ENCODE results near the gene ZBTB7B.

The ZBTB7B gene

DNA sequence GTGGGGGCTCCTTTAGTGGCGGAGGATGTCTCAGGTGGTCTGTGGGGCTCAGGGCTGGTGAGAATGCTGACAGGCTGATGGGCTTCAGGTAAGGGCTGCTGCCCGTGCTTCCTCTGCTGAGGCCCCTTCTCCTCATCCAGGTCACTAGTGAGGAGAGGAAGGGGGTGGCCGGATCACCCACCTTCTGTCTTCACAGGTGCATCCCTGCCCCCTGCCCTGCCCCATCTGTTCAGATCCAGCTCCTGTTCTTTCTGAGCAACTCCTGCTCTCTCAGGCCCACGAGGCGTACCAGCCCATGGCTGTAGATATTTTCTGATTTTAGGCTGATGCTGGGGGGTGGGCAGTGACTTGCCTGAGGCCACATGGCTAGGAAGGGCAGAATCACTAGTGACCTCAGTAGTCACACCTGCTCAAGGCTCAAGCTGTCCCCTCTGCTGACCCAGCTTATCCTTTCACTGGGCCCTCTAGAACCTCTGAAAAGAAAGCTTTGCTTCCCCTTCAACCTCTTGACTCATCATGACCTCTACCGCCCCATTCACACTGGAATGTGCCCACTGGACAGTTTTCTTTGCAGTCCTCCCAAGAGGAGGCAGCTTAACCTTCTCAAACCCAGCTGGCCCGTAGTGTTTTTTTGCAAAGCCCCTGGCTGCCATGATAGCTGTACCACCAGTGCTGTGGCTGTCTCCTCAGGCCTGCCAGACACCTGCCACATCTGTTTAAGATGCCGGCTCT is 16.2 kb downstream of the ZBTB7B start:
- FAIRE-seq, result no peak

DNA sequence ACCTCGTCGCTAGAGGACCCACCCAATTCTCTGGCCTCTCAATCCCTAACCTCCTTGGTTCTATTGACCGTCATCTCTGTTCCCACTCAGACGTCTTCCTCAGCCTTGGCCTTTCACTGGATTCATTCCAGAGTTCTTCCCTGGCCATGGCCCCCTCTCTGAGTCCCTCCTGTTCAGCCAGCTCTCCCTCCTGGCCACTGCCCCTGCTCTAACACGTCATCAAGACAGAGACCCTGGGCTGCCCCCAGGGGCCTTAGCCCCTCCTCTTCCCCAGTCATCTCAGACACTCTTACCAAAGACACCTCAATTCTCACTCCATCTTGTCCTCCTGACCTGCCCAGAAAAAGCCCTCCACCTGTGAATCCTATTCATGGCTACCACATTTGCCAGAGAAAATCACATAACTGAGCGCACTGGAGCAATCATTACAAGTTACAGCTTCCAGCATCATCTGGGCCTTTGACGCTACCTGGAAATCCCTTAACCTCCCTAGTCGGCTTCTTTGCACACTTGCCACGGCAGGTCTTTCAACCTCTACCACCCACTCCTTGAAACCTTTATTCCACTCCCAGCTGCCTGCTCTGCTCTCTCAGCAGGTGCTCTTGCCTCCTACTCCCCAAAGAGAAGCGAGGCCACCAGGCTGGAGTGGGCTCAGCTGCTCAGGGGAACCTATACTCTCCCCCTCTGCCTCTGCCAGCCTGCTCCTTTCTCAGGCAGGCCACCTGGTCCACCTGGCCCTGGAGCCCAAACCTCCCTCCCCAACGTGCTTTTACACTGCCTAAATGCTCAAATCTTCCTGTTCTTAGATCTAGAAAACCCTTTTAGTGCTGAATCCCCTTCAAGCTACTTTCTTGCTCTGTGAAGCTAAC is 17.0 kb downstream of the ZBTB7B start:
- no peak for FAIRE-seq

DNA sequence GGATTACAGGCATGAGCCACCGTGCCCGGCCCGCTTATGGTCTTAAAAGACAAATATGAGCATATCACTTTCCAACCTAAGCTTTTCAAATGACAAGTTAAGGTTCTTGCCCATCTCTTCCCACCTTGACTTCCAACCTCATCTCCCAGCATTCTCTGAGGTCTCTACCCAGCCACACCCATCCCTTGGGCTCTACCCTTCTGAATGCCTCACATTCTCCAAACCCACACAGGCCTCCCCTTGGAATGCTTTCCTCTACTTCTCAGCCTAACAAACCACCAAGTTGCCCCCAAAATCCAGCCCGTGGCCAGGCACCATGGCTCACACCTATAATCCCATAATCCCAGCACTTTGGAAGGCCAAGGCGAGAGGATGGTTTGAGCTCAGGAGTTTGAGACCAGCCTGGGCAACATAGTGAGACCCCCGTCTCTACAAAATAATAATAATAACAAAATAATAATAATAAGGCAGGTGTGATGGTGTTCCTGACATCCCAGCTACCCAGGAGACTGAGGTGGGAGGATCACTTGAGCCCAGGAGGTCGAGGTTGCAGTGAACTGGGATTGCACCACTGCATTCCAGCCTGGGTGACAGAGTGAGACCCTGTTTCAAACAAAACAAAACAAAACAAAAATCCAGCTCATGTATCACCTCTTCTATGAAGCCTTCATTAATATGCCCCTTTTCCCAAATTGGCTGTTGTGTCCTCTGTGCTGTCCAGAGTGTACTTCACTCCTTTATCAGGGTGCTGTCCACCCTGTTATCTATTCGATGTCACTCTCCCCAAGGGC is 19.7 kb downstream of the ZBTB7B start:
- no peak for FAIRE-seq

DNA sequence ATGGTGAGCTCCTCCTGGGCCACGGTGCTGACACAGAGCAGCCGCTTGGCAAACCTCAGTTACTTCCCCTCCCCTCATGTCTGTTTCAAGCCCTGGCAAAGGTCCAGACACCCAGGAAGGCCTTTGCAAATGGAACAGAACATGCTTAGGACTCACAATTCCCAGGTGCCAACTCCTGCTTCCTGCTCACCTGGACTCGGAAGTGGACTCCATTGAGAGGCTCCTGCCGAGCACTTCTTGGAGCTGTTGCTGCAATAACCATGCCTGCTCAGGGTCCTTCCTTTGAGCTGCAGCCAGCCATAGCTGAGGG is 20.3 kb downstream of the ZBTB7B start:
- FAIRE-seq, result no peak

DNA sequence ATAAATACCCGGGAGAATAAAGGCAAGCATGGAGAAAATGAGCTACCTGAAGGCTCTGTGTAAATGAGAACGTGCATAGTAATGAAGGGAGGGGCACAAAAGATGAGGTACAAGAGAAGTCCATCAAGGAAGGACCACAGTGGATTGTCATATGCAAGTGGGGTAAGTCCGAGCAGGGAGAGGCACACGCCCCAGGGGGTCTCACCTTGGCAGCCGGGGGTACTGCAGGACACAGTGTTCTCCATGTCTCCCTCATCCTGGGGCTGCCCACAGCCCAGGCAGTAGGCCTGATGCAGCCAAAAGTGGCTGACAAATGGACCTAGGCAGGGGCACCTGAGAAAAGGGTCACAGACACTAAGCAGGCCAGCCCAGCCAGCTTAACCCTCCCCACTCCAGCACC is 21.0 kb downstream of the ZBTB7B start:
- no peak for FAIRE-seq

DNA sequence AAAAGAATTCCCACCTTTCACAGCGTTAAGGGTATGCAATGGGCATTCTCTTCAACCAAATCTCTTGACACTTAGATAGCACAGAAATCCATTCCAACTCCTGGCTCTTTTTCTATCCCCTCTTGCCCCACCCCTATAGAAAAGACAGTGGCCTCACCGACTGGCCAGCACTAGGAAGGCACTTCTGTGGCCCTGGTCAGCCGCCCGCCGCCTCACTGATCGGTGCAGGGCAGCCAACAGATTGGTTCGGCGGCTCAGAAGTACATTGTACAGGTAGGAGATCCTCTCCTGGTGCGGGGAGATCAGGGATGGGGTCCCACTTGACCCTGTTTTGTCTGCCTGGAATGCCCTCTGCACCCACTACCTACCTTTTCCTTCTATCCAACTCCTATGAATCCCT is 21.7 kb downstream of the ZBTB7B start:
- no peak for FAIRE-seq

DNA sequence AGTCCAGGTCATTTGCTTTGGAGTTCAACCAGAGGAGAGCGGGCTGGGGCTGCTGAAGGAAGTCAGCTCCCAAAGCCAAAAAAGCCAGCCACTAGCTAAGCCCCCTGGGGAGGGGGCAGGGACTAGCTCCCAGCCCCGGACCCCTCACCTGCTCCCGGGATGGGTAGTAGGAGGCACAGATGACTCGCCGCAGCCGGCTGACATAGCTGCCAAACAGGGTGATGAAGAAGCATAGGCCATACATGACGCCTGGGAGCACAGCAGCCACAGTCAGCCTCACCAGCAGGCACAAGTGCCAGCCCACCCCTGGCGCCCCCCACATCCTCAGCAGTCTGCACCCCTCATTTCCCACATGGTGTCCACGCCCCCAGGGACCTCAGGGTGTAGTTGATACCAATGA is 23.6 kb downstream of the ZBTB7B start:
- FAIRE-seq, result no peak

DNA sequence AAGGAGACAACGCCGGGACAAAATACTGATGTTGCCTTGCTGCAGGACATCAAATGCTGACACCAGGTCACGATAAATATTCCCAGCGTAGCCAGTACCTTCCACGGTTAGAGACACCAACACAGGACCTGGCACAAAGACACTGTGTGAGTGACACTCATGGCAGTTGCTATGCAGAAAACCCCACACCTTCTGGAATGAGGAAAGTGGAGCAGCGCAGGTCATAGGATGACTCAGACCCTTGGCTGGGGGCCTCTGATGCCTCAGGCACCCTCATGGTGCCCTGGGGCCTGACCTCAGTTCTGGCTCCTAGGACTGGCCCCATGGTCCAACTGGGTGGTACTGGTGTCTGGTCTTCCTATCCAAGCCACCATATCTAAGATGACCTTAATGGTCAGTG is 24.0 kb downstream of the ZBTB7B start:
- FAIRE-seq, result no peak

DNA sequence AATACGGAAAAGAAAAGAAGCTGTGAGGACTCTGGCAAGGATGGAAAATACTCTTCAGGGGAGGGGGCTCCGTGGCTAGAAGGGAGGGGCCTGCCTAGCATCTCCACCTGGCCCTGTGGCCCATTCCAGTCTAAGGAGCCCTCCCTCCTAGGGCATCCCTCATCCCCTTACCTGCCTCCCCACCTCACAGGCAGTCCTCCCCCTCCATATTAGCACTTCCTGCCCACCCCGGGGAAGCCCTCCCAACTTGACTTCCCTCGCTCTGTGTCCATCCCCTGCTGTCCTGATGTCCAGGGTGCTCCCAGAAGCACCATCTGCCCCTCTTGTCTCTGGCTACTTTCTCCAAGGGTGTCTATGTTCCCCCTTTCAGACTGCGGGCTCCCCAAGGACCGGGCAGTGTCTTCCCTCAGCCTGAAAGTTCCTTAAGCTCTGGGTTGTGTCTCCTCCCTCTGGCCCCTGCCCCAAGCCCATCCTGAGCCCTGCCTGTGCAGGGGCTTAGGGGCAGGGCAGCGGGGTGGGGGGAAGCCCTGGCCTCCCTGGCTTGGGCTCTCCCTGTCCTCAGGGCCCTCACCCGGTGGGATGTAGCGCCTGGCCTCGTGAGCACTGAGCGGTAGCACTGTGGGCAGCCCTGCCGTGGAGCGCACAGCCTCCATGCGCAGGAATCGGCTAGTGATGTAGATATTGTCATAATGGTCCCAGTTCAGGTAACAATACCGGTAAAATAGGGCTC is 27.1 kb downstream of the ZBTB7B start:
- no peak for FAIRE-seq

DNA sequence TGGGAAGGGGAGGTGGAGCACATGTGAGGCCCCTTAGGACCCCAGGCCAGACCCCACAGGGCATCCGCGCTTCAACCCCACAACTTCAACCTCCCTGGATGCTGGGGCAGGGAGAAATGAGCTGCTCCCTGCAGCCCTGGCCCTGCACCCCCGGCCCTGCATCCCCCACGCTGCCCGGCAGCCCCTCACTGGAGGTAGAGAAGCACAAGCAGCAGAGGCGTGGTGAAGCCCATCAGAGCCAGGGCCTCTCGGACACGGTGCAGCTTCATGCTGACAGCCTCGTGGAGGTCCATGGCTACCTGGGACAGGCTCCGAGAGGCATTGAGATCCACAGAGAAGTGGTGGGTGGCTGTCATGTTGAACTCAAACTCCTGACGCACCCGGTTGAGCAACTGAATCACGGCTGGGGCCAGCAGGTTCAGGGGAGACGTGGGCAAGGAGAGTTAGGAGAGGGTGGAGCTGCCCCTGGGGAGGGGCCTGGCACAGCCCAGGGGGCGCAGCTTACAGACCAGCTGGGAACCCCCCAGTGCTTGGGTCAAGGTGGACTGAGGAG is 27.7 kb downstream of the ZBTB7B start:
- FAIRE-seq, result no peak

DNA sequence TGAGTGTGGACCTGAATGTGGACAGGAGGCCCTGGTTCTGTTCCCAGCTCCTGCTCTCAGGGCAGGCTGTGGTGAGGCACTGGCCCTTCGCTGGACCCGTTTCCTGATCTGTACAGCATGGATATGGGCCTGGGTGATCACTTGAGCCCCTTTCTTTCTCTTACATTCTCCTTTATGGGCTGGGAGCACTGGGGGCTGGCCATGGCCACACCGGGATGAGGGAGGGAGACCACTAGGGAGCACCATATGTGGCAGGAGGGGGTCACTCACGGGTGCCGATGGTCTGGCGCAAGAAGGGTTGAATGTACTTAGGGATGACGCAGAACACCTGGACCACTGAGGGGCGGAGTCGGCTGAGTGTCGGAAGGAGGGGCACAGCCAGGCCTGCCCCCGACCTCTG is 28.3 kb downstream of the ZBTB7B start:
- no peak for FAIRE-seq

DNA sequence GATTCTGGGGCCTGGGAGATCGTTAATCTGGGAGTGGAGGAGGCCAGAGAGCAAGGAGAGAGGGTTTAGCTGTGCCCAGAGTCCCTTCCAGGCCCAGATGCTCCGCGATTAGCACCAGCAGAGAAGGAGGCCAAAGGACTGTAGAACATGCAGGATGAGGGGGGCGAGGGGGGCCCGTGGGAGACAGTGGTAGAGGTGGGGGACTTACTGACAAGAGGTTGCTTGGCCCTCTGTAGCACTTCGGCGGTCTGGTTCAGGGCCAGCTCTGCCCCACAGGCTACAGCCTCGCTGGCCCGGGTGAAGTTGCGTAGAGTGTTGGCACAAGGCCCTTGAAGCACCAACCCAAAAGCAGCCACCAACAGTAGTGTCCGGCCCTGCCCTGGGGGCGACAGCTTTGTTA is 30.3 kb downstream of the ZBTB7B start:
- FAIRE-seq, result no peak

DNA sequence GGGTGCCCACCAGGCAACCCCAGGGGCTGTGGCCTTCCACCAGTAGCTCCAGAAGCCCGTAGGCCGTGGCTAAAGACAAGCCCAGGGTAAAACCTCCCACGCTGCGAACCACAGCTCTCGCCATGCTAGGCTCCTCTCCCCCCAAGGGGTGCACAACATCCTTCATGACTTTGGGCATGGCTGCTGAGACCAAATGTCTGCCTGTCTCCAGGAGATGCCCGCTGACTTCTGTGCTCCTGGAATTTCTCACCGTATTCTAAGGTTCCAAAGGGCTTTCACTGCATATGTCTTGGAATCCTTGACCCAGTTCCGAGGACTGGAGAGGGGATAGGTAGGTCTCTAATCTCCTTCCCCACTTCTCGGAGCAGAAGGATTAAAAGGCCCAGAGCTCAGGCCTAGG is 30.9 kb downstream of the ZBTB7B start, which contains the start of the genes DCST1 and DCST2:
TSS of gene DCST1 (plus strand) at position 301 of the 400 bp plus-strand sequence. CDS start 213 bp downstream, outside the sequence.
TSS of gene DCST2 (minus strand) at position 258 of the 400 bp plus-strand sequence. CDS start at position 178, 80 bp downstream.
- no peak for FAIRE-seq

DNA sequence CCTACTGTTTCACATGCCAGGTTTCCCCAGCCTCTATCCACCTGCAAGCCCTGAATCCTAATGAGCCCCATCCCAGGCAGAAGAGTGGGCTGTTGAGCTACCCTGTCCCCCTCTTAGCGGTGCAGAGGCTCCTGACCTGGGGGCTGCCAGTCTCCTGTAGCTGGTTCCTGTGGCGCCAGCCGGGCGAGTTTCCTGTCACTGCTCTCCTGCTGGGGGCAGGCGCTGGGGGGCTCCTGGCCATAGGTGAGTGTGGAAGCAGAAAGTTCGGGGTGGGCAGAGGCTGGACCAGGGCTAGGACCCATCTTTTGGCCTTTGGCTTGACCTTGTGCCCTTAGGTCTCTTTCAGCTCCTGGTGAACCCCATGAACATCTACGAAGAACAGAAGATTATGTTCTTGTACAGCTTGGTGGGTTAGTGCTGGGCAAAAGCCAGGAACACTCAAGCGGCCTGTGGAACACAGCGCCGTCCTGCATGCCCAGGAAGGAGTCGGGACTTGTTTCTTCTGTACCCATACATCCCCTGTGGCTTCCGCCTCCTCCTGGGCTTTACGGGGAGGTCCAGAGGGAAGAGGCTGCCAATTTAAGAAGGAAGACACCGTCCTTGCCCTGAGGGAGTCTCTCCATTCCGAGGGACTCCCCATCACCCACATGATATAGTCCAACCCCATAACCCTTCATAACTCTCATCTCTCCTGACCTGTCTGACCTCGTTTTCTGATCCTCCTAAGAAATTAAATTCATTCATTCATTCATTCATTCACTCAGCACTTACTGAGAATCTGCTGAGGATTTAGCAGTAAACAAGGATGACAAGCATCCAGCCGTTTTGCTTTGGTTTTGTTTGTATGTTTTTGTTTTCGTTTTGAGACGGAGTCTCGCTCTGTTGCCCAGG is 32.0 kb downstream of the ZBTB7B start:
- no peak for FAIRE-seq

DNA sequence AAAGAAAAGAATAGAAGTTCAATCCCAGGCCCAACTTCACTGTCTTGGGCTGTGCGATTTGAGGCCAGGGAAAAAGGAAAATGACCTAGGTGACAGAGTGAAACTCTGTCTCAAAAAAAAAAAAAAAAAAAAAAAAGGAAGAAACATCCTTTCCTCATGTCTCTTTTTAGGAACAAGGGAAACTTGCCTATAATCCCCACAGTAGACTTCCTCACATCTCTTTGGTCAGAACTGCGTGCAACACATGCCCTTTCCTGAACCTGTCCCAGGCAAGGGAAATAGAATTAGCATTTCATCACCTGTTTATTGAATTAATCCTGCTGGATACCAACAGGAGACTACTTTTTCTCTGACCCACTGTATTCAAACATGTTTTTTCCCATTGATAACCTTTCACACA is 33.3 kb downstream of the ZBTB7B start:
- FAIRE-seq, result no peak

DNA sequence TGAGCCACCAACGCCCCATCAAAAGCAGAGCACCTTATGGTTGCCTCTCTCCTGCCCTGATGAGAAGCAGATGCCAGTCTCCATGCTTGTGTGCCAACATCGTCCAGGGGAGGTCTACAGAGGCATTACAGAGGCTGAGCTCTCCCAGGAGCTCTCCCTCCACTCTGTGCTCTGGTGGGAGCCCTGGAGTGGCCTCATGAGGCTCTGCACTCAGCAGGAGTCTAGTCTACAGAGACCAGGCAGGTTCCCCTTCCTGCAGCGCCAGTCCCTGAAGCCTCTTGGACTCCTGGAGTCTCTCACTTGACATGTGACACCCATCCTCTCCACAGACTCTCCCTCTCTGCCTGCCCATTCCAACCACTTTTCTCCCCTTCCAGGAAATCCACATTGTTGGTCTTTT is 34.4 kb downstream of the ZBTB7B start:
- no peak for FAIRE-seq

DNA sequence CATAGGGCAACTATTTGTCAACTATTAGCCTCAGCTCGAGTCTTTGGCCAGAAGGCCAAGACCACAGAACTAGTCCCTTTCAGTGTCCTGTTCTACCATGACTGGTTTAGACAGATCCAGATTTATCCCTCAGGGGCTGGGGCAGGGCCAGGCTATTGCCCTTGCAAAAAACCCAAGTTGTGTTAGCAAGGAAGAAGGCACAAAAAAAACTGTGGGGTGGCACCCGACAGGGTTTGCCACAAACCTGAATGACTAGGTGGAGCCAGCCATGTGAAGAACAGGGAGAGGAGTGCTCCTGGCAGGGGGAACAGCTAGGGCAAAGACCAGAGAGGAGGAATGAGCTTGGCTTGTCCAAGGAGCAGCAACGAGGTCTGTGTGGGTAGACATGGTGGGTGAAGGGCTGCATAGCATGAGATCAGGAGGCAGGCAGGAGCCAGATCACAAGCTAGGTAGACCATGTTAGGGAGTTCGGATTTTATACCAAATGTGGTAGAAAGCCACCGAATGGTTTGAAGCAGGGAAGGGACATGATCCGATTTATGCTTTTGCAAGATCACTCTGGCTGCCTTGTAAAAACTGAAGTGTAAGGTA is 35.3 kb downstream of the ZBTB7B start:
- no peak for FAIRE-seq

DNA sequence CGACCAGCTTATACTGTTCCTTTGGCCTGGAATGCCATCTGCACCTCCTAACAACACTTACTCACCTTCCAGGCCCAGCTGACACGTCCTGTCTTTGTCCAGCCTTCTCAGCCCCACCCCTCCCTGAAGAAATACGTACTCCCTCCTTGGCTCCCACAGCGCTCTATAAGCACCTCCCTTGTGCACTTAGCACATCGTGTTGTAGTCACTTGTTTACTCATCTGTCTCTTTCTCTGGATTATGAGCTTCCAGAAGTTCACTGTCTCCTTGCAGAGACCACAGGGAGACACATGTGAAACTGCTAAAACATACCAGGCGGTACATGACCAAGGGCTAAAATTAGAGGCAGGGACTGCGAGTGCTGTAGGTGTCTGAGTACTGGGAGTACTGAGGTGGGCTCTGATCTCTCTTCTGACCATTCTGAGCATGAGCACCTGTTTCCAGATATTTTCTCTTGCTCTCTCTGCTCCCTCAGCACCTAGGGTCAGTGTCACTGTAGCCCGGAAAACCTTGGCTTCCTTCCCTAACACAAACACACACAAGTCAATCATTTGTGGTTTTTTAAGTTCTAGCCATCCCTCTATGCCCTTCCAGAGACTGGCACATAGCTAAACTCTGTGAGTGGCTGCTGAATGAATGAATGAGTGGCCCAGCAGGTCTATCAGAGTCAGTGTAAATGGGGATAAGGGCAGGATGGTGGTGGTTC is 36.2 kb downstream of the ZBTB7B start:
- FAIRE-seq, result no peak

DNA sequence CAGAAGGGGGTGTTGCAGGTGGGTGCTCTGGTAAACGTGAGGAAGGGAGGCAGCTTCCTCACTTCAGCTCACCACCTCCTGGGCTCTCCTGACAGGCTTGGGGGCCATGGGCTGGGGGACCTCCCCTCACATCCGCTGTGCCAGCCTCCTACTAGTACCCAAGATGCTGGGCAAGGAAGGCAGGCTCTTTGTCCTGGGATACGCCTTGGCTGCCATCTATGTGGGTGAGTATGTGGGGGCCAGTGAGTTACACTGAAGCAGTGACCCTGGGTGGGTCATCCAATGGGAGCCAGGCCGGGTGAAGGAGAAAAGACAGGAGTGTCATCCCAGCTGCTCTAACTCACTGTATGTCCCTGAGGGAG is 36.7 kb downstream of the ZBTB7B start:
- no peak for FAIRE-seq

DNA sequence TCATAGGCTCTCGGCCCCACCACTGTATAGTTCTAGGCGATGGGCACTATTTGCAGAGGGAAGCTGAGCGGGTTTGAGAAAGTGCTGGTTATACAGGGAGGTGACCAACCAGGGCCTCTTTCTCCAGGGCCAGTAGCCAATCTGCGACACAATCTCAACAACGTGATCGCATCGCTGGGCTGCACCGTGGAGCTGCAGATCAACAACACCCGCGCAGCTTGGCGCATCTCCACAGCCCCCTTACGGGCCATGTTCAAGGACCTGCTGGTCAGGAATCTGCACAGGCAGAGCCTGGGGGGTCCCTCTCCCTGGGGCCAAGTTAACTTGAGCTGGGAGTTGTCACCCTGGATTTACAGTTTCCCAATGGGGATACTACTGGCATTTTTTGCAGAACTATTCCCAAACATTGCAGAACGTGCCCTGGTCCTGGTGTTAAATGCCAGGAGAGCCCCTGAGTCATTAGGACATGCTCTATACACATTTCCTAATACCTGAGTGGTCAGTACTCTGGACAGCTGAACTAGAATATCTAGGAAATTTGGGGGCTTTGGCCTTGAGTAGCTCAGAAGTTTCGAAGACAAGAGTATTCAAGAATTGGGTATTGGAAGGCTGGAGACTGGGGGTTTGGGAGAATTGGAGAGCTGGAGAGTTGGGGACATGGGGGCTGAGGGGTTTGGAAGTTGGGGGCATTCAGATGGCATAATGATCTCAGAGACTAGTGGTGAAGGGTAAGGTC is 37.9 kb downstream of the ZBTB7B start:
- no peak for FAIRE-seq
